ENCODE data around the gene CCND1.
A peak's percentile ranks its signal among the peaks of the same experiment; 100 is the strongest.

CCND1 gene

DNA sequence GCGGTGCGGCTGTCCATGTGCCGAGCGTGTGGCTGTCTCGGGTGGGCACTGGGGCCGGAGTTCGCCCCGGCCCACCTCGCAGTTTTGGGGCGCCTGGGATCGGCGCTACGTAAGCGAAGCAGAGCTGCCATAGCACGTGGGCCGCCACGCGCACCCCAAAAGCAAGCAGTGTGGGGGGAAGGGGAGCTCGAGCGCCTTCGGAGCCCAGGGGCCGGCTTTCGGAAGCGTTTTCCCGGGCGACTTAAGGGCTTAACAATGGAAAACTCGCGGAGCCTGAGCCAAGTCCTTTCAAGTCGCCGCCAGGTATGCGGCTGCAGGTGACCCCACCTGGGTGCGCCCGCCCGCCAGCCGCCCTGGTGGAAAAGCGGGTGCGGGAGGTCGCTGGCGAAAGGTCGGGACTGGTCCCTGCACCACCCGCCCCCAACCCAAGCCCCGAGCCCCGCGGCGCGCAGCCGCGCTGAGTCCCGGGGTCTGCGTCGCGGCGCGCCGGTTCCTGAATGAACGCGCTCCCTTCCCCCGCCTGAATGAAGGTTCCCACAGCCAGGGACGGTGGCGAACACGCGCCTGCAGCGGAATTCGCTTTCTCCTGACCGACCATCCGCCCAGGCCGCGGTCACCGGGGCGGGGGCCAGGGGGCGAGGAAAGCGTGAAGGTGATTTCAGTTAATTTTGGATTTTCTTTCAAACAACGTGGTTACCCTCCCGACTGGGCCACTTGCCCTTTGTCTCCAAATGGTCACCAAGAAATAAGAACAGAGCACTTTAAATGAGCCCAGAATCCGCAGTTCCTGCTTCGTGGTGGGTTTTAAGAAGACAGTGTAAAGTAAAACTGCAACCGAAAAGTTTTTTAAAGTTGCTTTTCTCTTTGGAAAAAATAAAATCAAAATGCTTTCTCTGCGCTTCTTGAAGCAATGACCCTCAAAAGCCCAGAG, 2.8 kb upstream of the CCND1 start:
- intact Hi-C loops (cut with DNase I): no loop called here
- peak in 7 of 42 donors; percentile 21 to 52 (median 49) for DNase-seq

DNA sequence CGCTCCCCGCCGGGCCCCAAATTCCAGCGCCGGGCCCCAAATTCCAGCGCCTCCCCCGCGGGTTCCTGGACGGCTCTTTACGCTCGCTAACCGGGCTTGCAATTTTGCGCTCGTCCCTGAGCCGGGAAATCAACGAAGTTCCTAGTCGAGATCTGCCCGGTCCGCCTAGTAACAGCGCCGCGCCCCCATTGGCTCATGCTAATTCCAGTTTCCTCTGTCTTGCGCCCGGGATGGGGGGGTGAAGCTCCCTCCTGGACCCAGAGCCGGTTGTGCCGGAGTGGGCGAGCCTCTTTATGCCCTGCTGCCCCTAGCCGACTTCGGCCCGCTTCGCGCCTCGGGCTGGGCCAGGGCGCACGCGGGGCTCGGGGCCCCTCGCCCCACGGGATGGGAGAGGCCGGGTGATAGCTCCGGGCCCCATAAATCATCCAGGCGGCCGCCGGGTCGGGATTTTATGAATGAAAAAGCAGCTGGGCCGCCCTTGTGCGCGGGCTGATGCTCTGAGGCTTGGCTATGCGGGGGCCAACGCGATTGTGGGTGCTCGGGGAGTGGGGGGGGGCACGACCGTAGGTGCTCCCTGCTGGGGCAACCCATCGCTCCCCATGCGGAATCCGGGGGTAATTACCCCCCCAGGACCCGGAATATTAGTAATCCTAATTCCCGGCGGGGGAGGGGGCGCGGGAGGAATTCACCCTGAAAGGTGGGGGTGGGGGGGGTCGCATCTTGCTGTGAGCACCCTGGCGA, 1.8 kb upstream of the CCND1 start:
- DNase-seq: peak; percentile 55 to 88 (median 78)
- intact Hi-C loops (cut with DNase I): no loop called here

DNA sequence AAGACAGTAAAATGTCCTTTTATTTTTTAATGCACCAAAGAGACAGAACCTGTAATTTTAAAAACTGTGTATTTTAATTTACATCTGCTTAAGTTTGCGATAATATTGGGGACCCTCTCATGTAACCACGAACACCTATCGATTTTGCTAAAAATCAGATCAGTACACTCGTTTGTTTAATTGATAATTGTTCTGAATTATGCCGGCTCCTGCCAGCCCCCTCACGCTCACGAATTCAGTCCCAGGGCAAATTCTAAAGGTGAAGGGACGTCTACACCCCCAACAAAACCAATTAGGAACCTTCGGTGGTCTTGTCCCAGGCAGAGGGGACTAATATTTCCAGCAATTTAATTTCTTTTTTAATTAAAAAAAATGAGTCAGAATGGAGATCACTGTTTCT, 1.1 kb upstream of the CCND1 start:
- intact Hi-C loops (cut with DNase I): loop anchor here (10.0 kb wide), 2 partner anchors 195 to 345 kb away; partner anchors contain the start of gene MYEOV

DNA sequence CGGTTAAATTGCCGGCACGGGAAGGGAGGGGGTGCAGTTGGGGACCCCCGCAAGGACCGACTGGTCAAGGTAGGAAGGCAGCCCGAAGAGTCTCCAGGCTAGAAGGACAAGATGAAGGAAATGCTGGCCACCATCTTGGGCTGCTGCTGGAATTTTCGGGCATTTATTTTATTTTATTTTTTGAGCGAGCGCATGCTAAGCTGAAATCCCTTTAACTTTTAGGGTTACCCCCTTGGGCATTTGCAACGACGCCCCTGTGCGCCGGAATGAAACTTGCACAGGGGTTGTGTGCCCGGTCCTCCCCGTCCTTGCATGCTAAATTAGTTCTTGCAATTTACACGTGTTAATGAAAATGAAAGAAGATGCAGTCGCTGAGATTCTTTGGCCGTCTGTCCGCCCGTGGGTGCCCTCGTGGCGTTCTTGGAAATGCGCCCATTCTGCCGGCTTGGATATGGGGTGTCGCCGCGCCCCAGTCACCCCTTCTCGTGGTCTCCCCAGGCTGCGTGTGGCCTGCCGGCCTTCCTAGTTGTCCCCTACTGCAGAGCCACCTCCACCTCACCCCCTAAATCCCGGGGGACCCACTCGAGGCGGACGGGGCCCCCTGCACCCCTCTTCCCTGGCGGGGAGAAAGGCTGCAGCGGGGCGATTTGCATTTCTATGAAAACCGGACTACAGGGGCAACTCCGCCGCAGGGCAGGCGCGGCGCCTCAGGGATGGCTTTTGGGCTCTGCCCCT, 529 bp upstream of the CCND1 start:
- DNase-seq: peak in 5 of 42 donors; percentile 35 to 67 (median 42)
- intact Hi-C loops (cut with DNase I): loop anchor here (10.0 kb wide), 2 partner anchors 196 to 346 kb away; partner anchors contain the start of gene MYEOV

More for the DNA sequence above, 1.1 kb upstream of the CCND1 start:
- no peak for DNase-seq

DNA sequence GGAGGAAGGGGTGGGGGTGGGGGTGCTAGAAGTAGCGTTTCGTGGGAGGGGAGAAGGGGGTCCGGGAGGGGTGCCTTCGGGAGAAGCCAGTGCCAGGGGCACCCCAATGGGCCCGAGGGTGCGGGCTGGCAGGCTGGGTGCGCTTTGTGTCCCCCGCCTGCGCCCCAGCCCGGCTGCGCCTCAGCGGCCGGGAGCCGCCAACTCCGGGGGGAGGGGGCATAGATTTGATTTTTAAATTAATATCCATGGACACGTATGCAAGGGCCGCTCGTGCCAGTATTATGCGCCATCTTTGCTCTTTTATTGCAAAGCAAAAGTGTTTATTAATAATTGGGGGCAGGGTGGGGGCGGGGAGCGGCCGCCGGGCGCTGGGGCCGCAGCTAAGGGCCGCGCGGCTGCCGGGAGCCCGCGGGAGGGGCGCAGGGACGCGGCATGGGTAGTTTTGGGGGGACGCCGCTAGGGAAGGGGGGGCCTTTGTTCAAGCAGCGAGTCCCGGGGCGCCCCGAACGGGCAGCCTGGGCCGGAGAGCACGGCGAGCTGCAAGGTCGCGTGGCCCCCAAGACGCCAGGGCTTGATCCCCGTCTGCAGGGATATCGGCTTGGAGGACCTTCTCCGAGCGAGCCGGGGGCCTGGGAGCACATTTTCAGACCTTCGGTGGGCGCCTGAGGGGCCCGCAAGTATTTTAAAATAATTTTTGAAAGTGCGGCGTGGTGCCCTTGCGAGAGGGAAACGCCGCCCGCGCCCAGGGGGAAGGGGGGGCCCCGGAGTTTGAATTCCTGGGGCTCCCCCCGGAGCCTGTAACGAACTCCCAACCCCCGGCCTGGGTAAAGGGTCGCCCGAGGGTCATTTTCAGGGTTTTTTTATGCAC, 959 bp downstream of the CCND1 start:
- peak in 1 of 42 donors; percentile 33 for DNase-seq
- intact Hi-C loops (cut with DNase I): loop anchor here (10.0 kb wide), 2 partner anchors 197 to 347 kb away; partner anchors contain the start of gene MYEOV

DNA sequence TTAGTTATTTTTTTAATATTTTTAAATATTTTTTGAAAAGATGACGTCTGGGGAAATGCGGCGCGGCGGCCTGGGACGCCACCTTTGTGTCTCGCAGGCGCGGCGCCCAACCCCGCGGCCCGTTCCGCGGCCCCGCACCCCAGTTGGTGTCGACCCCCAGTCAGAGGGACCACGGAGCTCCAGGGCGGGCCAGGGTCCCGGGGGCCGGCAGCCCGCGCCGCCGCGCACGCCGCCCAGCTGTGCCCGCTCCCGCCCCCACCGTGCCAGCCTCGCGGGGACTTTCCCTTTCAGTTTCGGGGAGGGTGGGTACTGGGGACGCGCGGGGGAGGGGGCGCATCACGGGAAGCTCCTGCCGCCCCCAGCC, 1.6 kb downstream of the CCND1 start:
- intact Hi-C loops (cut with DNase I): loop anchor here (10.0 kb wide), 2 partner anchors 198 to 348 kb away; partner anchors contain the start of gene MYEOV
- DNase-seq: peak in 10 of 42 donors; percentile 20 to 62 (median 50)

DNA sequence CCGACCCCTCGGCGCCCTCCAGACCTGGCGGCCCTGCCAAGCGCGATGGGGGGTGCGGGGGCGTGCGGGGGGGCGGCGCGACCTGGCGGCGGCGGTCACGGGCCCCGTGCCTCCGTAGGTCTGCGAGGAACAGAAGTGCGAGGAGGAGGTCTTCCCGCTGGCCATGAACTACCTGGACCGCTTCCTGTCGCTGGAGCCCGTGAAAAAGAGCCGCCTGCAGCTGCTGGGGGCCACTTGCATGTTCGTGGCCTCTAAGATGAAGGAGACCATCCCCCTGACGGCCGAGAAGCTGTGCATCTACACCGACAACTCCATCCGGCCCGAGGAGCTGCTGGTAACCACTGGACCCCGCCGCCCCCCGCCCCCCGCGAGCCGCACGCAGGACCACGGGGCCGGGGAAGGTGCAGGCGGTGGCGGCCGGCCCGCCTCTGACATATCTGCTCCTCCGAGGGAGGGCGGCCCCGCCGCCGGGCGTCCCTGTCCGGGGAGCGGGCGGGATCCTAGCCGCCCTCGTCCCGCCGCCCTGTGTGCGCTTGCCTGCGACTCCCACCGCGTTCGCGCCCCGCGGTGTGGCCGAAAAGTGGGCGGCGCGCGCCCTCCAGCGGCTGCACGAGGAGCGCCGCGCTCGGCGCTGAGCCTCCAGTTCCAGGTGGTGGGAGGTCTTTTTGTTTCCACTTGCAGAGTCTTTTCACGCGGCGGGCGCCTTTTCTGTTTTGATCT, 2.1 kb downstream of the CCND1 start:
- intact Hi-C loops (cut with DNase I): loop anchor here (1.0 to 10.0 kb wide), 3 partner anchors 198 to 542 kb away; partner anchors contain the start of gene MYEOV
- peak; percentile 31 to 90 (median 77) for DNase-seq

DNA sequence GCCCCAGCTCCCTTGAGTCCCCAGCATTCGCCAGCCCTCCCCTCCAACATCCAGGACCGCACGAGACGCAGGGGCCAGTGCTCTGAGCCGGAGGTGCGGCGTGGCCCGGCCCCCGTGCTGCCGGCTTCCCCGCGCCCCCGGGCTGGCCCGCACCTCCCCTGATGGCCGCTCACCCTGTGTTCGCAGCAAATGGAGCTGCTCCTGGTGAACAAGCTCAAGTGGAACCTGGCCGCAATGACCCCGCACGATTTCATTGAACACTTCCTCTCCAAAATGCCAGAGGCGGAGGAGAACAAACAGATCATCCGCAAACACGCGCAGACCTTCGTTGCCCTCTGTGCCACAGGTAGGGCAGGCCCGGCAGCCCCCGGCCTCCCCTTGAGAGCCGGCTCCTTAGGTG, 2.7 kb downstream of the CCND1 start:
- DNase-seq: no peak
- intact Hi-C loops (cut with DNase I): loop anchor here (1.0 to 10.0 kb wide), 3 partner anchors 199 to 542 kb away; partner anchors contain the start of gene MYEOV

DNA sequence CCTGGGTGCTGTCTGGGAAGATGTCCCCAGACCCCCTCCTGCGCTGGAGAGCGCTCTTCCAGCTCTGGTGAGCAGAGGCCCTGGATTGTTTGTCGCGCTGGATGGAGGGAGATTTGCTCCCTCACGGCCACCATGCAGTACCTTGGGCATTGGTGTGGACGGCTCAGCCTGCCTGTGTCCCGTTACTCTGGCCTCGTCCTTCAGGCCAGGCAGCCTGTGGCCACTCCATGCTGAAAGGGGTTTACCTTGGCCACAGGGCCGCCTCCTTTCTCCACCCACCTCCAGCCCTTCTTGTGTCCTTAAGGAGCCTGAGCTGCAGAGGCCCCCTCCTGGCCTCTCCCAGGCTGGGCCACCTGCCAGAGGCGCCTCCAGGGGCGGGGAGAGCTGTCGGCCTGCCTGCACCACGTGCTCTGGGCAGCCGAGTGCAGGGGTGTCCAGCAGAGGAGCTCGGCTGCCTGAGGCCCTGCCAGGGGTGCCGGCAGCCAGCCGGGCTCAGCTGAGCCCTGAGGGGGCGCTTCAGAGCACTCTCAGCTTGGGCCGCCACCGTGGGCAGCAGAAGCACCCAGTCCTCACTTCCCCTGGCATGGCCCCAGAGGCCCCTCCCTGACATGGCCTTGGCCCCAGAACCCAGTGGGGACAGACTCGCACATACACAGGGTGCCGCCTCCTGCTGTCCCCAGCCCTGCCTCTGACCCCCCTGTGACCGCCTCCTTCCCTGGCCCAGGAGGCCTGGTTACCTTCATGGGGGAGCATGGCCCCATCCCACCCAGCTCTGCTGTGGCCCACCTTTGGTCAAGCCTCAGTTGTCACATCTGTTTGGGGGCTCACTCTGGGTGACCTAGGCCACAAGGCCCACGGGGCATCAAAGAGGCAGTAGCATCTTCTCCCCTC, 3.4 kb downstream of the CCND1 start:
- intact Hi-C loops (cut with DNase I): loop anchor here (10.0 kb wide), 2 partner anchors 200 to 350 kb away; partner anchors contain the start of gene MYEOV
- DNase-seq: peak in 21 of 42 donors; percentile 28 to 66 (median 48)

DNA sequence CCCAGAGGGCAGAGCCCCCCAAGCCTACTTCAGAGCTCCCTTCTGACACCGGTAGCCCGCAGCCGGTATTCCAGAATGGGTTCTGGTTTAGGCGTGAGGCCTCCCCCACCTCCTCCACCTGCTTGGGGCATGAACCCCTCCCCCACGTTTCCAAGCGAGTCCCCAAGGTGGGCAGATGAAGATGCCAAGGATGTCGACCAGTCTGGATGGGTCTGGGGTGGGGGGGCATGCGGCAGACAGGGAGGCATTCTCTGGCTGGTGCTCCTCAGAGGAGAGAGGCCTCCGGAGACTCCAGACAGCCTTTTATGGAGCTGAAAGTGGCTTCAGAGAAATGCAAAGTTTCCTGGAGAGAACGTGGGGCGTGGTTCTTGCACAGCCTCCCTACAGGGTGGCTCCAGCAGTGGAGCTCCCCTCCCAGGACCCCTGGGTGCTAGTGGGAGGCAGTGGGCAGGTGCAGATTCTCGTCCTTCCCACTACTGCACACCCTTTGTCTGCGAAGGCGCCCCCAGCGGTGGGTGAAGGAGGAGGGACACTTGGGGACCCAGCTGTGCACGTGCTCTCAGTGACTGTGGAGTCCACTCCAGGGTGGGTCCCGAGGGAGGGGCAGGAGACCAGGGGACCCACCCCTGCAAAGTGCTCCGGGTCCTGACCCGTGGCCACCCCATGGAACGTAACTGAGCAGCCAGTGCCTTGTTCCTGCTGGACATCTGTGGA, 4.2 kb downstream of the CCND1 start:
- intact Hi-C loops (cut with DNase I): loop anchor here (10.0 kb wide), 2 partner anchors 200 to 350 kb away; partner anchors contain the start of gene MYEOV
- no peak for DNase-seq

DNA sequence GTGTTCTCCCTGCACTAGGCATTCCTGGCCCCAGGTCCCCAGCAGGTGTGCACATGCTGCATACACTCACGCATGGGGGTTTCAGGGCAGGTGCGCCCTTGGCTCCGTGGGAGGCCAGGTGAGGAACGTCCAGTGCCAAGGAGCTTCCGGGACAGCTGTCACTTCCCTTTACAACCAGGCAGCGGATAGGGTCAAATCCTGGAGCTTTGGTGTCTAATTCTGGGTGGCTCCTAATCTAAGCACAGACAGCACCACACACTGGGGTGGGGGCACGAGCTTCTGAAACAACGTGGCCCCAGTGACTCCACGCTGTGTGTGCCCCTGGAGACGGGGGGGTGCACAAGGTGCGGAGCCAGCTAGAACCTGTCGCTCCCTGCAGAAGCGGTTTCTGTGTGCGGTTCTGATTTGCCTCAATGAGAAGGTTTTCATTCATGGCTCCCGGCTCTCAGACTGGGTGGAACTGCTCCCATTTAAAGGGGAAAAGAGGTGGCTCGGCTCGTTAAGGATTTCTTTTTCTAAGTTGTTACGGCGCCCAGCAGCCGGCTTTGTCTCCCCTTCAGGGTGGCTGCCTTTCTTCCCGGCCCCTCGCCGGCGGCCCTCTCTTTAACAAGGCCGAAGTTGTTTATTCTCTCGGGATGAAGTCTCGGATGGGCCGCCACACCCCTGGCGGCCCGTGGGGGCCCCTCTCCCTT, 5.0 kb downstream of the CCND1 start:
- DNase-seq: no peak
- intact Hi-C loops (cut with DNase I): loop anchor here (10.0 kb wide), 2 partner anchors 201 to 351 kb away; partner anchors contain the start of gene MYEOV

DNA sequence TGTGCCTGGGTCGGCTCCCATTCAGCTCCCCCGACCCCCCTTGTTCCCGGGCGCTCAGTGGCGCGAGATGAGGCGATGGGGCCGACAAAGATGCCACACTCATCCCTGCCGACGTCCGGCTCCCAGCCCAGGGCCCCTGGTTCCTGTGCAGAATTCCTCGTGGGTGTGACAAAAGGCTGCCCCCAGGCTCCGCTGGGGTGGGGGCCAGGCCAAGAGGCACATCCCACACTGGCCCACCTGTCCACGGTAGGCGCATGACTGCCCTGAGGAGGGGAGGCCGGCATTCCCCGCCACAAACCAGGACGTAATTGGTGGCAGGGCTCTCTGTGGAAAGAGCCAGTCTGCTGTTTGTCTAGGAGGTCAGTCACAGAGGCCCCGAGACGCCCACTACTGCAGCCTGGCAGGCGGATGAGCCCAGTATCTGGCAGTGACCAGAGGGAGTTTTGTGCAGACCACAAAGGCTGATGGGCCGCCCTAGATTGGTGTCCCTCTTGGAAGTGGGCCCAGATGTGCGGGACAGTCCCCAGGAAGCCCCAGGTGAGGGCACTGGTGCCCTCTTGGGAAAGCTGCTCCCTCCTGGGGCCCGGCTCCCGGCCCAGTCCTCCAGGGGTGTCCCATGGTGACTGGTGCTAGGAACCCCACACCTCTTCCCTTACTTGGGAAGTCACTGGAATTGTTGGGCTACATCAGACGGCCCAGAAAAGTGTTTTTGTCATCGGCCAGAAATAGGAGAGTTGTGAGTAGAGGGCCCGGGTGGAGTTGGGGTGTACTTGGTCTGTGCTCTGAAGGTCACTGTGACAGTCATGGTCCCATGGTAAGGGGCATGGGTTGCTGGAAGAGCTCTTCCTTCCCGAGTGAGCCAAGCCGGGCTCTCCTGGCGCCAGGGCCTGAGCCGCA, 5.8 kb downstream of the CCND1 start:
- intact Hi-C loops (cut with DNase I): loop anchor here (10.0 kb wide), 2 partner anchors 202 to 352 kb away; partner anchors contain the start of gene MYEOV
- no peak for DNase-seq

DNA sequence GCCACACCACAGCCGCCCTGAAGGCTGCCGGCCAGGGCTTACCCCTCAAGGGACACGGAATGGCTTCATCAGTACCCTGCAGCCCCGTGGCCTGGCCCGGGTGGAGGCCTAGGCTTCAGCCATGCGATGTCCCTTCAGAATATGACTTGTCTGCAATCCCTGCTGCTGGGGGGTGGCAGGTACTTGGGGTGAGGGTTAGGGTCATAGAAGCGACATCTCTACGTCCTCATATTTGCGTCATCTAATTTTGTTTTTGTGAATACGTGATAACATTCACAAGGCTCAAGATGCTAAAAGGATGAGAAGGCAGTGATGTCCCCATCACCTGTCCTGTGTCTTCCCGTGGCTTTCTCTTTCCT, 6.4 kb downstream of the CCND1 start:
- no peak for DNase-seq
- intact Hi-C loops (cut with DNase I): loop anchor here (10.0 kb wide), 2 partner anchors 203 to 353 kb away; partner anchors contain the start of gene MYEOV

Data from head of caudate nucleus (tissue), 42 donors.